Measurements from ENCODE around the gene C16orf82. TPM values are rescaled to one million over a fixed set of nuclear protein-coding genes. Genes with fewer than 3 reads are reported as not detected.

C16orf82 gene
- total and polyA plus RNA-seq, 2 of the 8 experiments (the other 6 are each of a cell fraction or from before 2014, with no cell fraction given): not detected

DNA sequence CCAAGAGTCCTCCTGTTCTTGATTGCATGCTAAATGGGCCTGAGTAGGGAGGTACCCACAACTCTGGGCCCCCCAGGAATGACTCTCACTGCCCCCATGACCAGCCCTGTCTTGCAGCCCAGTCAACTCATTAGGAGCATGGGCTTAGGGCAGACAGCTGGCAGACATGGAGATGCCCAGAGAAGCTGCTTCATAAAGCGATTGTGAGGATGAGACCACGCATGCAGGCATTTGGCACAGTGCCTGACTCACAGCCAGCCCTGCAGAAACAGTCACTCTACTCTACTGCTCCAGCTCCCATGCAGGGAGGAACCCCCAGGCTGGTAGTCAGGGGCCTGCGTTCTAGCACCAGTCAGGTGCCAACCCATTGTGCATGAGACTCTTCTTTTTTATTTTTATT lies 8.4 kb upstream of the C16orf82 start:
- H3K79me2 ChIP-seq (ENCODE audit: control insufficient read depth in 1 of 2, insufficient read depth in 2 of 2, low read length in 2 of 2): no peaks in the 10 kb centered on the region
- H3K4me2 ChIP-seq (ENCODE audit: insufficient read depth in 1 of 2, low read depth in 2 of 2, low read length in 2 of 2): no peak overlapping the region
- H4K91ac ChIP-seq (replicated peaks; ENCODE audit: insufficient read length, low read length): no peak overlapping the region
- no peak for DNase-seq (ENCODE audit: low read depth in 1 of 2, low spot score in 2 of 2)
- WGBS, 2 experiments (ENCODE audit: extremely low coverage in 1 of 2, insufficient coverage in 1 of 2, insufficient read length in 1 of 2, insufficient replicate concordance in 2 of 2, low coverage in 1 of 2, low lambda C conversion rate in 2 of 2, missing lambda C conversion rate in 1 of 2): 96% methylated on average over 3 of the region's 3 CpGs; no CpG with 5 or more reads in 1 of the 2 experiments
- no peaks in the 10 kb centered on the region for H3K9me3 ChIP-seq (ENCODE audit: insufficient read depth in 2 of 2, low read depth in 1 of 2, low read length in 1 of 2)
- no peak overlapping the region for H3K4me3 ChIP-seq (ENCODE audit: extremely low read depth in 1 of 4, insufficient read depth in 2 of 4, low read depth in 3 of 4, low read length in 4 of 4)
- no peaks in the 10 kb centered on the region for H3K36me3 ChIP-seq (ENCODE audit: control insufficient read depth in 2 of 4, insufficient read depth in 4 of 4, low read length in 3 of 4)
- no peak overlapping the region for H3K18ac ChIP-seq (ENCODE audit: extremely low read depth, low read length)
- H3K27me3 ChIP-seq (replicated peaks in 1 of 4; ENCODE audit: control insufficient read depth in 3 of 4, extremely low read depth in 1 of 4, insufficient read depth in 3 of 4, low read length in 3 of 4): no peaks in the 10 kb centered on the region
- H3K23ac ChIP-seq (ENCODE audit: insufficient read length): no peak overlapping the region
- no peak for FAIRE-seq
- H3K4me1 ChIP-seq (replicated peaks in 1 of 4; ENCODE audit: control insufficient read depth in 3 of 4, insufficient read depth in 4 of 4, low read length in 3 of 4): no peaks in the 10 kb centered on the region
- ChIA-PET CTCF (ENCODE audit: partially characterized antibody) (interaction anchor here (0.6 to 1.4 kb wide), 2 partner anchors 8 to 974 kb away, joined by 4 to 5 read pairs; no protein-coding TSS in a partner anchor), POLR2A (ENCODE audit: partially characterized antibody) (no interaction called here)
- no peak overlapping the region for H4K5ac ChIP-seq (ENCODE audit: insufficient read length, low read depth, low read length)
- H2BK120ac ChIP-seq (replicated peaks; ENCODE audit: low read depth, low read length): no peak overlapping the region
- TF ChIP-seq CEBPB (IDR thresholded peaks at IDR 0.05; ENCODE audit: low read depth, low read length): no peak
- TF ChIP-seq SIN3A (conservative IDR thresholded peaks at IDR 0.05 in 1 of 2, IDR thresholded peaks at IDR 0.05 in 1 of 2; ENCODE audit: low read depth in 1 of 2, low read length in 2 of 2): no peak
- no peak for TF ChIP-seq POLR2AphosphoS5 (IDR thresholded peaks at IDR 0.05; ENCODE audit: low read depth, low read length)
- no peak for TF ChIP-seq EP300 (IDR thresholded peaks at IDR 0.05; ENCODE audit: borderline replicate concordance in 1 of 2, low read depth in 2 of 2, low read length in 2 of 2)
- no peak for TF ChIP-seq NRF1 (IDR thresholded peaks at IDR 0.05; ENCODE audit: low read depth, low read length)
- TF ChIP-seq BACH1 (IDR thresholded peaks at IDR 0.05; ENCODE audit: low read length): no peak
- TF ChIP-seq HDAC6 (IDR thresholded peaks at IDR 0.05; ENCODE audit: low read depth, low read length): no peak
- no peak for TF ChIP-seq GABPA (IDR thresholded peaks at IDR 0.05; ENCODE audit: borderline replicate concordance, insufficient read depth, low read length)
- no peak for TF ChIP-seq SIX5 (IDR thresholded peaks at IDR 0.05; ENCODE audit: low read depth, low read length)
- TF ChIP-seq, protein P1, sequence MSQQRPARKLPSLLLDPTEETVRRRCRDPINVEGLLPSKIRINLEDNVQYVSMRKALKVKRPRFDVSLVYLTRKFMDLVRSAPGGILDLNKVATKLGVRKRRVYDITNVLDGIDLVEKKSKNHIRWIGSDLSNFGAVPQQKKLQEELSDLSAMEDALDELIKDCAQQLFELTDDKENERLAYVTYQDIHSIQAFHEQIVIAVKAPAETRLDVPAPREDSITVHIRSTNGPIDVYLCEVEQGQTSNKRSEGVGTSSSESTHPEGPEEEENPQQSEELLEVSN (IDR thresholded peaks at IDR 0.05): no peak
- no peak for TF ChIP-seq RFX5 (IDR thresholded peaks at IDR 0.05; ENCODE audit: borderline replicate concordance, low read depth, low read length)
- TF ChIP-seq TBP (IDR thresholded peaks at IDR 0.05; ENCODE audit: low read depth, low read length): no peak
- H2BK20ac ChIP-seq (ENCODE audit: low read length): no peak overlapping the region
- no peak overlapping the region for H4K8ac ChIP-seq (ENCODE audit: extremely low read depth, insufficient read depth, low read length)
- no peaks in the 10 kb centered on the region for H4K20me1 ChIP-seq (replicated peaks in 1 of 2; ENCODE audit: control insufficient read depth in 1 of 2, insufficient read depth in 2 of 2, low read length in 2 of 2)
- no peak overlapping the region for H3K4ac ChIP-seq (replicated peaks; ENCODE audit: insufficient read length, low read depth, low read length)
- no peaks in the 10 kb centered on the region for H3K23me2 ChIP-seq (ENCODE audit: low read depth, low read length)
- H3K56ac ChIP-seq (replicated peaks; ENCODE audit: insufficient read length, low read depth, low read length): no peak overlapping the region
- no peak overlapping the region for H3K27ac ChIP-seq (ENCODE audit: low read depth, low read length)
- H3K79me1 ChIP-seq (ENCODE audit: low read depth, low read length): no peaks in the 10 kb centered on the region
- H2BK5ac ChIP-seq (ENCODE audit: low read depth, low read length): no peak overlapping the region
- no peak overlapping the region for H2BK15ac ChIP-seq (ENCODE audit: low read length)
- no peak overlapping the region for H3K9ac ChIP-seq (replicated peaks in 1 of 4; ENCODE audit: extremely low read depth in 1 of 4, low read depth in 3 of 4, low read length in 3 of 4)
- no peak overlapping the region for H2AFZ ChIP-seq (ENCODE audit: low read length)
- no peak overlapping the region for H3K14ac ChIP-seq (ENCODE audit: insufficient read length)
- H2AK5ac ChIP-seq (ENCODE audit: low read depth, low read length): no peak overlapping the region
- H2BK12ac ChIP-seq (ENCODE audit: low read depth, low read length): no peak overlapping the region
